CD14-positive monocyte (primary cell): ENCODE results near the gene HESX1. TPM values are rescaled to one million over a fixed set of nuclear protein-coding genes. Genes with fewer than 3 reads are reported as not detected.
A peak's percentile ranks its signal among the peaks of the same experiment; 100 is the strongest.

ENCODE experiments used
- DNase-seq, 3 donors: peaks; one replicate each; pipeline ENCODE4 v3.0.0-alpha.2; 2011 to 2022
- H2AFZ ChIP-seq: 2 replicates; pipeline ENCODE4 v1.6.0; 2012; ENCODE audit warnings: mild to moderate bottlenecking, low read depth, low read length, inconsistent platforms; ENCODE audit not compliant: insufficient read depth, poor library complexity, severe bottlenecking
- H3K27ac ChIP-seq, 2 donors: 1 replicate in 1 of 2; 2 replicates in 1 of 2; pipeline ENCODE4 v1.5.1; 2012 to 2013; ENCODE audit warnings: low read length in 2 of 2, control low read depth in 1 of 2, inconsistent platforms in 1 of 2, low read depth in 1 of 2, mild to moderate bottlenecking in 1 of 2
- H3K27me3 ChIP-seq, 2 donors: one replicate each; pipeline versions ENCODE4 v1.6.0 to v1.6.1; 2011 to 2013; ENCODE audit warnings: low read length in 2 of 2; ENCODE audit not compliant: control insufficient read depth in 2 of 2, insufficient read depth in 2 of 2
- H3K36me3 ChIP-seq, 2 donors: replicated peaks in 1 of 2; 1 replicate in 1 of 2; 2 replicates in 1 of 2; pipeline versions ENCODE4 v1.5.1 to v1.6.1; 2012 to 2013; ENCODE audit warnings: low read length in 2 of 2, control low read depth in 1 of 2, inconsistent platforms in 1 of 2, mild to moderate bottlenecking in 1 of 2; ENCODE audit not compliant: insufficient read depth in 2 of 2, control insufficient read depth in 1 of 2
- H3K4me1 ChIP-seq, 2 donors: 1 replicate in 1 of 2; 2 replicates in 1 of 2; pipeline versions ENCODE4 v1.5.1 to v1.6.1; 2012 to 2013; ENCODE audit warnings: low read length in 2 of 2, control low read depth in 1 of 2, inconsistent platforms in 1 of 2, mild to moderate bottlenecking in 1 of 2, moderate library complexity in 1 of 2; ENCODE audit not compliant: insufficient read depth in 2 of 2, control insufficient read depth in 1 of 2
- H3K4me2 ChIP-seq: replicated peaks from 2 replicates; pipeline ENCODE3; 2012; ENCODE audit warnings: low read length, moderate library complexity, mild to moderate bottlenecking; ENCODE audit not compliant: poor library complexity, severe bottlenecking; ENCODE audit errors: extremely low read depth
- H3K4me3 ChIP-seq, 3 experiments: fragments of 200-600 bp in 1 of 3; sonication (generic) in 1 of 3; replicated peaks in 1 of 3; 1 replicate in 2 of 3; 2 replicates in 1 of 3; pipeline ENCODE4 v1.5.1; 2011 to 2013; ENCODE audit warnings: low read length in 3 of 3, mild to moderate bottlenecking in 3 of 3, control low read depth in 2 of 3, low read depth in 2 of 3, inconsistent platforms in 1 of 3, moderate library complexity in 1 of 3
- H3K79me2 ChIP-seq: 2 replicates; pipeline ENCODE4 v1.6.0; 2012; ENCODE audit warnings: mild to moderate bottlenecking, control low read depth, inconsistent platforms, low read length, moderate library complexity; ENCODE audit not compliant: insufficient read depth
- H3K9ac ChIP-seq: 2 replicates; pipeline ENCODE4 v1.6.0; 2017; ENCODE audit warnings: low read length, mild to moderate bottlenecking; ENCODE audit not compliant: insufficient read depth, poor library complexity, severe bottlenecking
- H3K9me3 ChIP-seq, 2 donors: replicated peaks in 1 of 2; 1 replicate in 1 of 2; 2 replicates in 1 of 2; pipeline versions ENCODE4 v1.5.1 to v1.6.1; 2012 to 2013; ENCODE audit warnings: low read length in 2 of 2, control low read depth in 1 of 2; ENCODE audit not compliant: control insufficient read depth in 1 of 2, insufficient read depth in 1 of 2
- H4K20me1 ChIP-seq: 2 replicates; pipeline ENCODE4 v1.6.0; 2012; ENCODE audit warnings: mild to moderate bottlenecking, low read length, control low read depth, moderate library complexity; ENCODE audit not compliant: insufficient read depth
- H3K27ac Mint-ChIP-seq, 7 donors: one replicate each; pipeline ENCODE4 v1.8.0; 2020; ENCODE audit warnings: mild to moderate bottlenecking in 7 of 7, mixed read lengths in 7 of 7, moderate library complexity in 6 of 7, inconsistent platforms in 2 of 7
- H3K27me3 Mint-ChIP-seq, 3 donors: one replicate each; pipeline ENCODE4 v1.8.0; 2021 to 2022; ENCODE audit warnings: low read depth in 3 of 3, mild to moderate bottlenecking in 3 of 3, mixed read lengths in 3 of 3, moderate library complexity in 3 of 3, inconsistent platforms in 1 of 3
- H3K36me3 Mint-ChIP-seq, 2 donors: one replicate each; pipeline ENCODE4 v1.8.0; 2020; ENCODE audit warnings: mixed read lengths in 2 of 2, inconsistent platforms in 1 of 2, mild to moderate bottlenecking in 1 of 2
- H3K4me1 Mint-ChIP-seq: one replicate; pipeline ENCODE4 v1.8.0; 2020; ENCODE audit warnings: mild to moderate bottlenecking, mixed read lengths
- H3K4me3 Mint-ChIP-seq, 2 donors: one replicate each; pipeline ENCODE4 v1.8.0; 2020; ENCODE audit warnings: mild to moderate bottlenecking in 2 of 2, mixed read lengths in 2 of 2, moderate library complexity in 1 of 2
- H3K9me3 Mint-ChIP-seq, 7 donors: one replicate each; pipeline ENCODE4 v1.8.0; 2020 to 2022; ENCODE audit warnings: mixed read lengths in 7 of 7, mild to moderate bottlenecking in 6 of 7, moderate library complexity in 6 of 7, inconsistent platforms in 2 of 7
- WGBS: methylation state at CpG from one replicate; pipeline ENCODE4 v1.1.5; 2013; ENCODE audit warnings: missing lambda C conversion rate; ENCODE audit not compliant: insufficient coverage; 5-methylcytosine and 5-hydroxymethylcytosine counted together
- intact Hi-C, 2 donors: fragments of 100-400 bp; cut with micrococcal nuclease; formaldehyde crosslinking; loops; one replicate each; pipeline versions ENCODE4 v1.15.0 to v1.15.1; 2023
- polyA plus RNA-seq, 3 donors: library from polyadenylated mRNA; depleted of rRNA in 1 of 3; unstranded in 2 of 3; stranded (reverse) in 1 of 3; fragments of 300-500 nt in 2 of 3; fragments of >200 nt in 1 of 3; fragmentation: Illumina TruSeq in 2 of 3; gene quantifications; 1 replicate in 2 of 3; 2 replicates in 1 of 3; pipeline ENCODE4 v1.2.3, GENCODE V29; 2012 to 2021
- TF ChIP-seq, protein P1 (sequence below): fragments of 200-600 bp; IDR thresholded peaks from one replicate; pipeline ENCODE4 v1.8.0; 2022; ENCODE audit warnings: antibody characterized with exemption, mild to moderate bottlenecking

The HESX1 gene
- polyA plus RNA-seq, 3 donors = 0.22 to 0.83 (median 0.46) TPM

DNA sequence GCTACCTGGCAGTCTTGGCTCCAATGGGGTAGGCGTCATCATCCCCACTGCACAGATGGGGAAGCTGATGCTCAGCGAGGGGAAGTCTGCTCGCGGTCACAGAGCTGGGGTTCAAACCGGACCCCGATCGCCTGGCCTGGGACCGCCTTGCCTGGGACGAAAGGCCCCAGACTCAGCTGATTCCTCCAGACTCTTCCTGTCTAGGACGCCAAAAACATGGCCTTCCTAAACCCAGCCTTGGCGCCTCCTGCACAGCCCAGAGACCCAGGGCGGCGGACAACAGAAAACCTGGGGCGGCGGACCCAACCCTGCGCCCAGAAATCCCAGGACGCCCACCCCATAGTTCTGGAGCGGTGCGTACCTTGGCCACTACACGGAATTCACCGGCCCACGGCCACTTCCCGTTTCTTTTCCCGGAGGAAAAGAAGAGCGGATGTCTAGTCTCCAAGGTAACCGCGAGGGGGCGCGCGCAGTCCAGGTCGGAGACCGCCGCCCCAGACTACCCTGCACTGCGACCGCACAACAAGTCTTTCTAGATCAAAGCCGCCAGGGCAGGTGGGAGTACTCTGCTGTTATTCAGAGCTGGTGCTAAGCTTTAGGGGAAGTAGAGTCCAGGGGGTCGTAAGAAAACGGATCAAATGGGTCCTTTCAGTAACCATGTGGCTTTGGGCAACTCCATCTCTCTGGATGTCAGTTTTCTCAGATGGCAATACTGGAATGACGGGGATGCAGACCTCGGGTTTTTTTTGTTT is 29.7 kb downstream of the HESX1 start:
- peaks cover 28 to 30% of the 10 kb centered on the region in 2 donors for H3K4me1 ChIP-seq
- peak; percentile 38 to 76 (median 72) for DNase-seq
- peaks cover 28 to 43% of the 10 kb centered on the region in 2 donors for H3K27me3 ChIP-seq
- Mint-ChIP-seq H3K27ac (peak overlapping the region in 1 of 7 donors; percentile 5), H3K4me1 (peaks cover 31% of the 10 kb centered on the region), H3K9me3 (peaks cover 0 to 5% (median 1%) of the 10 kb centered on the region in 7 donors), H3K36me3 (no peaks in the 10 kb centered on the region), H3K4me3 (peak overlapping the region; percentile 73 to 78), H3K27me3 (peaks cover 36 to 45% (median 41%) of the 10 kb centered on the region in 3 donors)
- intact Hi-C loops = no loop called here
- 4% methylated on average over 40 of the region's 40 CpGs for WGBS
- H3K4me2 ChIP-seq = peak overlapping the region; percentile 80
- TF ChIP-seq, protein P1, sequence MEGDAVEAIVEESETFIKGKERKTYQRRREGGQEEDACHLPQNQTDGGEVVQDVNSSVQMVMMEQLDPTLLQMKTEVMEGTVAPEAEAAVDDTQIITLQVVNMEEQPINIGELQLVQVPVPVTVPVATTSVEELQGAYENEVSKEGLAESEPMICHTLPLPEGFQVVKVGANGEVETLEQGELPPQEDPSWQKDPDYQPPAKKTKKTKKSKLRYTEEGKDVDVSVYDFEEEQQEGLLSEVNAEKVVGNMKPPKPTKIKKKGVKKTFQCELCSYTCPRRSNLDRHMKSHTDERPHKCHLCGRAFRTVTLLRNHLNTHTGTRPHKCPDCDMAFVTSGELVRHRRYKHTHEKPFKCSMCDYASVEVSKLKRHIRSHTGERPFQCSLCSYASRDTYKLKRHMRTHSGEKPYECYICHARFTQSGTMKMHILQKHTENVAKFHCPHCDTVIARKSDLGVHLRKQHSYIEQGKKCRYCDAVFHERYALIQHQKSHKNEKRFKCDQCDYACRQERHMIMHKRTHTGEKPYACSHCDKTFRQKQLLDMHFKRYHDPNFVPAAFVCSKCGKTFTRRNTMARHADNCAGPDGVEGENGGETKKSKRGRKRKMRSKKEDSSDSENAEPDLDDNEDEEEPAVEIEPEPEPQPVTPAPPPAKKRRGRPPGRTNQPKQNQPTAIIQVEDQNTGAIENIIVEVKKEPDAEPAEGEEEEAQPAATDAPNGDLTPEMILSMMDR = peak; percentile 96
- peak overlapping the region; percentile 9 to 73 (median 42) for H3K4me3 ChIP-seq
- no peaks in the 10 kb centered on the region for H3K79me2 ChIP-seq
- no peaks in the 10 kb centered on the region for H3K36me3 ChIP-seq
- no peaks in the 10 kb centered on the region for H3K9me3 ChIP-seq
- no peak overlapping the region for H3K27ac ChIP-seq
- H4K20me1 ChIP-seq = no peaks in the 10 kb centered on the region
- peak overlapping the region; percentile 24 for H3K9ac ChIP-seq
- H2AFZ ChIP-seq = peak overlapping the region; percentile 44

DNA sequence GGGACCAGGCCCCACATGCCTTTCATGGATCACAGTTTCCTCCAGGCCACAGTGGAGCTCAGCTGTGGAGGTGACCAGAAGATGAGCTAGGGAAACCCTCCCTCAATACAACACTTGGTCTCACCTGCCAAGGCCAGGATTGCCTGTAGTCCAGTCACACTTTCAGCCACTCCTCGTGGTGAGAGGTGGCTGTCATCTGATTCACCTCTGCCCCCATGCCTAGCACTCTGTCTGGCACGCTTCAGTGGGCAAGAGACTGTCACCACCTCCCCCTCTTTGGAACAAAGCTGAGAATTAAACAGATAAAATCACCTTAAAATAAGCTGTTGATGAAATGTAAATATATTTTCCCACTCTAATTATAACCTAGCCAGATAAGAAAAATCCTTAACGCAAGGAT is 30.7 kb downstream of the HESX1 start:
- H3K4me1 Mint-ChIP-seq = peaks cover 26% of the 10 kb centered on the region
- Histone ChIP-seq H3K4me3 (no peak overlapping the region), H3K9ac (no peak overlapping the region), H3K4me2 (no peak overlapping the region), H3K27ac (no peak overlapping the region), H3K4me1 (peaks cover 27 to 30% of the 10 kb centered on the region in 2 donors), H3K9me3 (peaks cover 0 to 2% of the 10 kb centered on the region in 2 donors), H3K36me3 (no peaks in the 10 kb centered on the region), H4K20me1 (no peaks in the 10 kb centered on the region), H3K79me2 (no peaks in the 10 kb centered on the region), H2AFZ (no peak overlapping the region), H3K27me3 (peaks cover 37 to 50% of the 10 kb centered on the region in 2 donors)
- DNase-seq = no peak
- 20% methylated on average over 1 of the region's 3 CpGs for WGBS
- peaks cover 0 to 9% (median 5%) of the 10 kb centered on the region in 7 donors for H3K9me3 Mint-ChIP-seq
- peaks cover 44 to 55% (median 47%) of the 10 kb centered on the region in 3 donors for H3K27me3 Mint-ChIP-seq
- intact Hi-C loops = no loop called here
- peak overlapping the region in 1 of 2 donors; percentile 62 for H3K4me3 Mint-ChIP-seq
- peaks cover 0 to 3% of the 10 kb centered on the region in 2 donors for H3K36me3 Mint-ChIP-seq
- H3K27ac Mint-ChIP-seq = no peak overlapping the region
- TF ChIP-seq, protein P1 = no peak
